Non-pigmented ciliary epithelial cell (primary cell): ENCODE results near the gene NOL4L.

Experiments
- DNase-seq: peaks from one replicate; pipeline ENCODE4 v3.0.0-alpha.2; 2010; ENCODE audit warnings: low read depth

The NOL4L gene

DNA sequence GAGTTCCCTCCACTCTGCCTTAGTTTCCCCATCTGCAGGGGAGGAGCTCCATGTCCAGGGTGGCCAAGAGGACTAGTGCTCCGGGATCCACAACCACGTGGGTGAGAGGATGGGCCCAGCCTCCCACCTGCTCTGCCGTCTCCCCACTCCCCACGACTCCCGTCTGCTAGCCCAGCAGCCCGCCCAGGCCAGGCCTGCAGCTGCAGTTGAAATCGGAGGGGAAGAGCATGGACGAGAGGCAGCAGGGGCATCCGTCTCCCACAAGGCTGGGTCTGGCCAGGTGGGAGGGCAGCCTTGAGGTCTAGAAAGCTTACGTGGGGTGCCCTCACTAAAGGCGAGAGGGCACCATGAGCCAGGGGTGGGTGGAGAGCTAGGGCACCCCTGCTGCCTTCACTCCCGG, 8.6 kb downstream of the NOL4L start:
- DNase-seq, result no peak

DNA sequence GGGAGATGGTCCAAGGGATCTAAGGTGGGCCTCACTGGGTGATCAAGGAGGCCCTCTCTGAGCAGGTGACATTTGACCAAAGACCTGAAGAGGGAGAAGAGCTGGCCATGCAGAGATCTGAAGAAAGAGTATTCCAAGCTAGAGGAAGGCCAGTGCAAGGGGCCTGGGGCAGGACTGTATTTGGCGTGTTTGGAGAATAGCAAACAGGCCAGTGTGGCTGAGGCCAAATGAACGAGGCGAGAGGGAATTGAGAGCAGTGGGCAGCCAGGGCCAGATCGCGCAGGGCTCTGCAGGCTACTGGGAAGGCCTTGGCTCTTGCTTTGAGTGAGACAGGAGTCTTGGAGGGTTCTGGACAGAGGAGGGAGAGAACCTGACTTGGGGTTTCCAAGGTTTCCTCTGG, 9.3 kb downstream of the NOL4L start:
- DNase-seq, result no peak

DNA sequence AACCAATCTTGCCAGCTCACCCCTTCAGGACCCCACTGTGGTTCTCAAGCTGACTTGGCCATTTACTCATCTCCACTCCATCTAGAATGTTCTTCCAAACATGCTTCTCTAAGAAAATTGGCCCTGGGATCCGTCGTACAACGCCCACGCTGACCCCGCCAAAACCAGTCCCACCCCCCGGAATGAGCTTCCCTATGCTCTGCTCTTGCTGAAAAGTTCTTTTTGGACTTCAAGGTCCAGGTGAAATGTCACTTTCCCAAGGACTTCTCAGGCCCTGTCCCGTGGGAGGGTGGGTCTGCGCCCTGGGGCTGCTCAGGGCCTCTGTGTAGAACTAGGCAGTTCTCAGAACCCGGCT, 9.9 kb downstream of the NOL4L start:
- DNase-seq, result no peak

DNA sequence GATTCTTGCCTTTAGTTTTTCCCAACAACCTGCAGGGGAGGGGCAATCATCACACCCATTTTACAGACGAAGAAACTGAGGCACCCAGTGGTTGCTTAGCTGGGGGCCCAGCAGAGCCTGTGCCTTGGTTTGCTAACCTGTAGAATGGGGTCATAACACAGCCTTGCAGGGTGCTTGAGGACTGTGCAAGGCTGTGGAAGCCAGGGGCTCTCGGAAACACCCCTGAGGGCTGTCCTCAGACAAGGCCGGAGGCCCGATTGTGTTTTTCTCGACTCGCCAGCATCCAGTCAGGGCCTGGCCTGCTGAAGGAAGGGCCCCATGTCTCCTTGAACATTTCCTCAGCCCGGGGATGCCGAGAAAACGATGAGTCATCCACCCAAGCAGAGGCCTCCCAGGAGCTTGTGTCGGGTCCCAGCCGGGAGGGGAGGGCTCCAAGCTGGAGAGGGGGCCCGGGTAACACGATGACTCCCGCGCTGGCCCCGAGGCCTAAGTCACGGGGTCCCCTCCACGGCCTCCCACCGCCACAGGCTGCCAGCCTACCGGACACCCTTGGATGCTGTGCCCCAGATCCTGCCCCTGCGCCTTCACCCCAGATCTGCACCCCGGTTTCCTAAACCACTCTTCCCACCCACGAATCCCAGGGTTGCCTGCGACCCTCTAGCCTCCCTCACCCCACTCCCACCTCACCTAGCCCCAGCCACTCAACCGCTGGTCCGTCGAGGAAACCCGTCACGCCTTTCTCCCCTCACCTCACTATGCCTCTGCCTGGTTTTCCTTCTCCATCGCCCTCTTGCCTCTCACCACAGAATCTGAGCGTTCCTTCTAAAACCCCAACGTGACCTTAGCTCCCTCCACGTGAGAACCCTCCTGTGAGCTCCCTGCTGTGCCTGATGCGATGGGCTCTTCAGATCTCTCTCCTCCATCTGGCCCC, 10.6 kb downstream of the NOL4L start:
- DNase-seq, result peak; percentile 67

DNA sequence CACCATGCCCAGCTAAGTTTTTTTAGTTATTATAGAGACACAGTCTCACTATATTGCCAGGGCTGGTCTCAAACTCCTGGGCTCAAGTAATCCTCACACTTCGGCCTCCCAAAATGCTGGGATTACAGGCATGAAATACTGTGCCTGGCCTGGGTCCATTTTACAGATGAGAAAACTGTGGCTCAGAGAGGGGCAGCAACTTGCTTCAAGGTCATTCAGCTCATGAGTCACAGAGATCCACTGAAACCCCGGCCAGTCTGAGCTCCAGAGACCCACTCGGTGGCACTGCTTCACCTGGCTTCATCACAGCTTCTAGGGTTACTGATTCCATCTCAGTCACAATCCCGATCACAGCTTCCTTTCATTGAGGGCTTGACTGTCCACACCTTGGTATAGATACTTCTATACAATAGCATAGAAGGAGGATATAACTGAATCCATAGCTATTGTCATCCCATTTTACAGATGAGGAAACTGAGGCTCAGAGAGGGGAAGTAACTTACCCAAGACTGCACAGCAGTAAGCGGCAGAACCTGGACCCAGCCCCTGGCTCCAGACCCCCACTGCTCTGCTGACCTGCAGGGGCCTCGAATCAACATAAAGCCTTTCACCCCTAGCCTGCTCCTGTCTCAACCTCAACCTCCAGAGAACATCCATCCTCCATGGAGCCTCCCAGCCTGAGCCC, 11.8 kb downstream of the NOL4L start:
- no peak for DNase-seq

DNA sequence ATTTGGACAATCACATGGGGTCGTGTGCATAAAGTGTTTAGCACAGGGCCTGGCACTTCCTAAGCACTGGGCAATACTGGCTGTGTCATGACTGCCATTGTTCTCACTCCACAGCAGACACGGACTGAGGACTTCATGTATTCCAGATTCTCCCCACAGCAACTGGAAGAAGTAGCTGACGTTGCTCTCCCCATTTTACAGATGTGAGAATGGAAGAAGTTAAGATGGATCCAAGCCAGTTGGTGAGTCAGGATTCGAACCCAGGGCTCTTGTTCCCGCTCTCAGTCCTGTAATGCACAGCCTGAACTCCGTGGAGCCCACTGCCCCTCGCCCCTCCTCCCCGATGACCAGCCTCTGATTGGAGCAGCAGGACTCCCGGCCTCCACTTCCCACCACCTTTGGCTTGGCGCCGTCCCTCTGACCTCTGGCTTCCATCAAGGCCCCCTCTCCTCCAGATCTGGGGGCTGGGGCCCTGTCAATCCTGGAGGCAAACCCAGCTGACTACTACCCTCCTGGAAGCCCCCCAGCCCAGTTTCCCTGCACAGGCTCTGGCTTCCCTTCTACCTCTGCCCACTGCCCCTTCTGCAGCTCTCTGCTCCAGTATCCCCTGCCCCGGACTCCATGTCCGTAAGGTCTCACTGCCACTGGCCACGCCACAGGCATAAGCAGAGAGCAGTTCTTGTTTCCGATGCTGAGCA, 12.7 kb downstream of the NOL4L start:
- no peak for DNase-seq

DNA sequence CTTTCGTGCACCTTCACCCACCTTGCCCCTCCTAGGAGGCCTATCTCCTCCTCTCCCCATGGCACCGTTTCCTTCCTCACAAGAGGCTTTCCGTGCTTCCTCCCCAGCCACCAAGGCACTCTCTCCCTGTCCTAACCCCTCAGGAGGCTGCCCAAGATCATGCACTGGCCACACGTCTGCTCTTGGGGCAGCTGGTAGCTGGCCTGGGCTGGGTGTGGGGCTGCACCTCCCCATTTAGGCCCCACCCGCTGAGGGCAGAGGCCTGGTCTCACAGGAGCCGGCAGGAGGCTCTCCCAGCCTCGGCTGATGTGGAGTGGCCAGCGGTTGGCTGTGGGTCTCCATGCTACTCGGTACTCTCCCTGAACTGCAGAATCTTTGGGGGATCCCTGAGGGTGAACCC, 13.6 kb downstream of the NOL4L start:
- no peak for DNase-seq

DNA sequence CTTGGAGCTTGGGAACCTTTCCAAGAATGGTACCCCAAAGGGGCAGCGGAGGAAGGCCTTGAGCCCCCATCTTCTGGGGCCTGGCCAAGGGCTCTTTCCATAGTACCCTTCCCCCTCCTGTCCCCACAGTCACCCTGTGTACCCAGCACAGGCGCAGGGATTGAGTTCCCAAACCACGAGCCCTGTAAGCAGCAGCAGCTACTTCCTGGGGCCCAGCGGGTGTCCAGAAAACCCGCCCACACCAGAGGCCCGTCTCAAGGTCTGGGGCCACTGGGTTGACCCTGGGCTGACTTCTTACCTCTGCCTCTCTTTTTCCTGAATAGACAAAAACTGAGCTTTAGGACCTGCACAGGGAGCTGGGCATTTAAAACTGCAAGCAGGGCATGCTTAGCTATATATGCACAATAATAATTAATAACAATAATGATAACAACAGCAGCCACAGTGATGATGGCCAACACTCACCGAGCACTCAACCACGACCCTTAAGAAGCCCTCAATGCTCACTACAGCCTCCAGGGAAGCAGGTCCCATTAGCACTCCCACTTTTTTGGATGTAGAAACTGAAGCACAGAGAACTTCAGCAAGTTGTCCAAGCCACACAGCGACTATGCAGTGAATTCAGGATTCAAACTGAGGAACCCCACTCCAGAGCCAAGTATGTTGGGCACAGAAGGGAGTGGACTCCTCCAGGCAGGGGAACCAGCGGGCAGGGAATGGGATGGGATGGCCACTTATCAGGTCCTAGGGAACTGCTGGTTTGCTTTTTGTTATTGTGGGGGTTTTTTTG, 14.5 kb downstream of the NOL4L start:
- DNase-seq, result peak; percentile 26

DNA sequence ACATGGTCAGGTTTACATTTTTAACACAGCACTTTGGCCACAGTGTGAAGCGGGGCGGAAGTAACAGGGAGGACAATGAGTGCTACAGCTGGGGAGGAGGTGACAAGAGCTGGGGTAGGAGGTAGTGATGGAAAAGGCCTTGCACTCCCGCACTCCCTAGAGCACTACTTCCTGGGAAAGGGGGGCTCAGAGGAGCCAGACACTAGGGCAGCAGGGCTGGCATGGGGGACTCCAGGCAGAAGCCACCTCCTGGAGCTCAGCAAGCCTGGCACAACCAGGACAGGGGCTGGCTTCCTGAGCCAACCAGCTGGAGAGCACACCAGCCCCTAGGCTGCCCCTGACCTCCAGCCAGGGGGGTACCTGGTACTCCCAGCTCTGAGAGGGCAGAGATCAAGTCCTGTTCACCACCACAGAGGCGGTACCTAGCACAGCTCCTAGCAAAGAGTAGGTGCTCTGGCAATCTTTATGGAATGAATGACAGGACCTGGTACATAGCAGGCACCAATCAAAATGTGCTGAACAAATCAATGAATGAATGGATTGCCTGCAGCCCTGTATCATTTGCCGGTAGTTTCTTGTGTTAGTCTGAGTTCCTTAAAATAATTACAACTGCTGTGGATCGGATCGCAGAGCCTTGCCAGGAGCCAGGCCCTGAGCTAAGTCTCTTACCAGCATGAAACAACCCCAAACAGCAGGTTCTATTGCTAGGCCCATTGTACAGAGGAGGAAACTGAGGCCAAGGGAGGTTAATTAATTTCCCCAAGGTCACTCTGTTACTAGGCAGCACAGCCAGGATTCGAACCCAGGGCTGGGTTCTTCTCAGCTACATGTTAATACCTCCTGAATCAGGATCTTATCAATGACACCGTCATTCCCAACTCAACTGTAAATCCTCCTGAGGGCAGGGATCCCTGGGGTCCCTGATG, 15.5 kb downstream of the NOL4L start:
- no peak for DNase-seq

DNA sequence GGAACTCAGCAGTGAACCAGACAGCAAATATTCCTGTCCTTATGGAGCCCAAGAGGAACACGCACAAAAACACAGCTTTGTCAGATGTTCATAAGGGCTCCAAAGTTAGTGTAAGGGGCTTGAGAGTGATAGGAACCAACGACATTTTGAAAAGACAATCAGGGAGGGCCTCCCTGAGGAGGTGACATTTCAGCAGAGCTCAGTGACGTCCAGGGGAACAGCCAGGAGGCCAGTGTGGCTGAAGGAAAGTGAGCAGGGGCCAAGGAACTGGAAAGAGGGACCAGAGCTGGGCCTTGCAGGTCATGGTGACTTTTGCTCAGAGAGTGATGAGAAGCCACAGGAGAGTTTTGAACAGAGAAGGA, 16.1 kb downstream of the NOL4L start:
- no peak for DNase-seq

DNA sequence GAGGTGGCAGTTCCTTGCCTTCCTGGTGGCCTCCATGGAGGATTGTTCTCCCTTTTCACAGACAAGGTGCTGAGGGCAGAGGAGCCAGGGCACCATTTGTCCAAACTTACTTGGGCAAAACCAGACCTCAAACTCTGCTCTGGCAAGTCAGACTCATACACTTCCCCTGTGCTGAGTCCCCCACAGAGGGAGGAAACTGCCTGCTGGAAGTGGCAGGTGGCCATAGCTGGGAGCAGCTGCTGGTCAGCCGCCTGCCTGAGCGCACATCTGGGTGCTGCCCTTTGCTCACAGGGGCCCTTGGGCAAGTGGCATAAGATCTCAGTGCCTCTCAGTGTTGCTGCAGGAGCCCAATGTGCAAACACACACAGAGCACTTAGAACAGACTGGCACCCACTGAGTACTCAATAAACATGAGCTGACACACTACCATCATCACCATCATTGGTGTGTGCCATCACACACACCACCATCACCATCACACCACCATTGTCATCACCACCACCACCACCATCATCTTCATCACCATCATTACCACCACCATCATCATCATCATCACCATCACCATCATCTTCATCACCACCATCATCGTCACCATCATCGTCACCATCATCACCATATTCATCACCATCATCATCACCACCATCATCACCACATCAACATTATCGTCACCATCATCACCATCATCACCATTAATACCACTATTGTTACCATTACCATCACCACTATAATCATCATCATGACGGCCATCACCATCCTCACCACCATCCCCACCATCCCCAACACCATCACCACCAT, 17.6 kb downstream of the NOL4L start:
- no peak for DNase-seq

DNA sequence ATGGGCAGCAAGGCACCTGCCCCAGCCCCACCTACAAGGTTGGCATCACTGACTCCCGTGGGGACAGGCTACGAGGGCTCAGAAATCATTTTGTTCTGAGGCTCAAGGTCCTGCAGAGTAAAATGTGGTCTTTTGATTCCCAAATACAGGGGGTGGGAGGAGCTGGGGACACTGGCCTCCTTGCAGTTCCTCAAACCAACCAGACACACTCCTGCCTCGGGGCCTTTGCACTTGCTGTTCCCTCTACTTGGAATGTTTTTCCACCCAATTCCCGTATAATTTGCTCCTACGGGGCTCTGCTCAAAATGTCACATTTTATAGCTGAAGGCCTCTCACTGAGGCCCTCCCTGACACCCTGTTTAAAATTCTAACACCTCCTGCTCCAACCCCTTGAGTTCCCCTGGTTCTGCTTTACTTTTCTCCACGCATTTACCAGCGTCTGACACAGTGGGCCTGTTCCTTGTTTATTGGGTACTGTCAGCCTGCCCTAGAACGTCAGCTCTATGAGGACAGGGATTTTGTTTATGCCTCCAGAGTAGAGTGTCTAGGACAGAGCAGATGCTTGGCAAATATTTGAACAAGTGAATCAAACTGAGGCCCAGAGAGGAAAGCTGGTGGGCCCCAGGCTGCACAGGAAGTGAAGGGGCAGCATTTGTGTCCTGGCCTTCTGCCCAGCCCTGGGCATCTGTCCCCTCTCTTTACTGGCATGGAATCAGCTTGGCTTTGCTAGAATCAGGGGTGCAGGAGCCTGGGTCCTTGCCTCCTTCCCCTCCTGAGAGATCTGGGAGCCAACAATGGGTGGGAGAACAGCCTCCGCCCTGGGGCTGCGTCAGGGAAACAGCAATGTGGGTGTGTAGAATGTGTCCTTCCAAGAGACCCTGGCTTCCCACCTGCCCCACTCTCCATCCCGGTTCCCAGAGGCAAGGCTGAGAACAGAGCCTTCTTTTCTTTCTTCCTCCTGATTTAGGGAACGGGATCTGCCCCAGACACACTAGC, 18.5 kb downstream of the NOL4L start:
- no peak for DNase-seq

DNA sequence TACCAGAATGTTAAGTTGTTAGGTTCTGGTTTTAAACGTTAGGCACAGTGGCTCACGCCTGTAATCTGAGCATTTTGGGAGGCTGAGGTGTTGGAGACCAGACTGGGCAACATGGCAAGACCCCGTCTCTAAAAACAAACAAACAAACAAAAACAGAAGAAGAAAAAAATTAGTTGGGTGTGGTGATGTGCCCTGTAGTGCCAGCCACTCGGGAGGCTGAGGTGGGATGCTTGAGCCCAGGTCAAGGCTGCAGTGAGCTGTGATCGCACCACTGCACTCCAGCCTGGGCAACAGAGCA, 19.4 kb downstream of the NOL4L start:
- no peak for DNase-seq

DNA sequence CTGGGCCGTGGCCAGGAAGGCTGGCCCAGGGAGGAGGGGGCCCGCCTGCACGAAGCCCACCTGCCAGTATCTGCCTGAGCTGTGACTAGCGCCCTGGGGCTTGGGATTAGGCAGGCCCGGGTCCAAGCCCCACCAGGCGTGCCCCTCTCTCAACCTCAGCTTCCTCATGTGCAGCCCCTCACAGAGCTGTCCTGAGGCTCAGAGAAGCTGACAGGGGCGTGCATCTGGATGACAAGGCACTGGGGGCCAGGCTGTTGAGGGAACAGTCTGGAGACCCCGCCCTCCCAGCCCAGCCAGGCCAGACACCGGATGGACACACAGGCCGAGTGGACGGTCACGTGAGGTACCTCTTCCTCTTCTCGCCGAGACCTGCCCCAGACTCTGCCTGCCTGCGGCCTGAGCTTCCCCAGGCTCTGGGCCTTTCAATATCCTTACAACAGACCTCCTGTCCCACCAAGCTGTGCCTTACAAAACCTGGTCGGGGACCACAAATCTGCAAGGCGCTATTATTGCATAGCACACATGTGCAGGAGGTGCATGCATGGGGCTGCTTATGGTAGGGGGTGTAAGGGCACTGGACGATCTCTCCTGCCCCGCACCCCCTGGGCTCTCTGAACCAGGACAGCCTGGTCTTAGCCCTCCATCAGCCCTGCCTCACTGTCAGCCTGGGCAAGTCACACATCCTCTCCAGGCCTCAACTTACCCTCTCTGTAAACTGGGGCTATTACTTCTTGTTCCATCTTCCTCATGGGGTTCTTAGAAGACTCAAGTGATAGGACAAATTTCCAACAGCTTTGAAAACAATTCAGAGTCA, 20.0 kb downstream of the NOL4L start:
- DNase-seq, result no peak

DNA sequence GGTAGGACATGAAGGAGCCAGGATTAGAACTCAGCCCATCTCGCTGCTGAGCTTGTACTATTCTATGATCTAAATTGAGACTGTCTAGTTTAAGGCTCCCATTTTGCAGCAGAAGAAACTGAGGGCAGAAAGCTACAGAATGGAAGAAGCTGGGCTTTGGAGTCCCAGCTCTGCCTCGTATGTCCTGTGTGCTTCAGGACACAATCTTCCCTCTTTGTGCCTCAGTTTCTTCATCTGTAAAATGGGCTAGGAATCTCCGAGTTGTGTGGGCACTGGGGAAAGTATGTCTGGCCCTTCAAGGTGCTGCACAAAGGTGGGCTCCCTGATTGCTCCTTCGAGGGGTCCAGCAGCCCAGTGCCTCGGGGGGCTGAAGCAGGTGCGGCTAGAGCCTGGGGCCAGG, 20.7 kb downstream of the NOL4L start:
- no peak for DNase-seq

DNA sequence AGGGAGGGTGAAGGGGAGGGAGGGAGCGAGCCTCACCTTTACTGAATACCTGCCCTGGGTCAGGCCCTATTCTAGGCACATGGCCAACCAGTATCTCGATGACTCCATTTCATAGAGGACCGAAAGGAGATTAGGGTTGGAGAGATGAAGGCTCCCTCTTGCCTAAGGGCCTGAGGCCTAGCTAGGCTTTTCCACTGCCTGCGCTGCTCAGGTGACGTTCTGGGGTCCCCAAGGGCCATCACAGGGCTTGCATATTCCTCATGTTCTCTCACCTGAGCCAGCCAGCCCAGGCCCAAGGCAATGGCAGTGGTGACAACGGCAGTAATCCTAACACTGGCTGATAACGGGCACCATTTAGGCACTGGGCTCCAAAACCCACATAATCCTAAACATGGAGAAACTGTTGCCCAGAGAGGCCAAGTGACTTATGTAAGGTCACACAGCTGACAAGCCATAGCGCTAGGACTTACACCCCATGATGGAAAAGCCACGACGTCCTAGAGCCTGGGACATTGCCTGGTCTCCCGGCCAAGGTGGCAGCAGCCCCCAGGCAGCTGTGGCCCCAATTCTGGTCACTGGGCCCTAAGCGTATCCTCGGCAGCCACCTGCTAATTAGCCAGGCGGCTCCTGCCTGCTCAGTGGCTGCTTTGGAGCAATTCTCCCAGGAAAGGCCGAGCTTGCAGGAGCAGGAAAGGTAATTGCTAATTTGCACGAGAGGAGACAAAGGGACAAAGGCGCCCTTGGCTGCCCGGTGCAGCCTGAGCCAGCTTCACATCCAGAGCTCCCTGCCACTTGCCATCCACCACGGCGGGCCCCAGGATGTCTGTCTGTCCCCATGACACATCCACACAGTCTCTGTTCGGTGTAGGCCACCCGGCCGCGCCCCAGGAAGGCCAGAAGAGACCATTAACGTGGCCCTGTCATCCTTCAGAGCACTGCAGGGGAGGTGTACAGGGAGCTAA, 21.5 kb downstream of the NOL4L start:
- DNase-seq, result no peak

DNA sequence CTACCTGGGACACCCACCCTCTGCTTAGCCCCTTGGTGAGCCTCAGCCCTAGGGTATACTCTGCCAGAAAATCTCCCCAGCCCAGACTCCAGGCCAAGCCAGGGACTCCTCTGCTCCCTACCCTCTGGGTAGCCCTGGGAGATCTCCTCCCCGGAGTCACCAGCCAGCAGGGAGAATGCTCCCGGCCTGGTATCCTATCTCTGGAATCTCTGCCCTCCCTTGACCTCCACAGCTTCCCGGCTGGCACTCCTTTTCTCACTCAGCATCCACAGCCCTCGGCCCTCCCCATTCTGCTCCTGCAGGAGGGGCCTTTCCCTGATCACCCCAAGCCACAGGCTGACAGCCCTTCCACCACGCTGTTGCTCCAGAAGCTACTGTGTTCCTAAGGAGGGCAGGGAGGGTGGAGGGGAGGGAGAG, 22.6 kb downstream of the NOL4L start:
- no peak for DNase-seq
